ENCODE measurements around the gene PTGIR.

GRCh38 chr19:46602392-46603194 is 22.3 kb downstream of the PTGIR start:
- TF ChIP-seq CTCF (IDR thresholded peaks at IDR 0.05), result no peak
- no peak for TF ChIP-seq POLR2A (IDR thresholded peaks at IDR 0.05)
